GM21825 (cell line): Measurements from ENCODE around the gene IBTK.
A peak's percentile ranks its signal among the peaks of the same experiment; 100 is the strongest.
"Not testable (repeated sequence)": the region's sequence is repeated elsewhere in the genome, so short reads cannot be mapped to it uniquely, and the experiment has no call there.

Source experiments
- ATAC-seq: cut with Tn5 transposase; IDR thresholded peaks from one replicate; pipeline ENCODE4 v1.9.1; 2021; ENCODE audit warnings: mild to moderate bottlenecking, moderate library complexity; ENCODE audit not compliant: unreplicated experiment

The IBTK gene

GRCh38 chr6:82179415-82179814 lies 68.1 kb downstream of the IBTK start:
- no peak for ATAC-seq

- ATAC-seq = no peak
Observed at GRCh38 chr6:82178759-82179112, 68.8 kb downstream of the IBTK start.

- no peak for ATAC-seq
Observed at GRCh38 chr6:82178077-82178758, 69.3 kb downstream of the IBTK start.

GRCh38 chr6:82176616-82177015 lies 70.9 kb downstream of the IBTK start:
- ATAC-seq = no peak

- no peak for ATAC-seq
Observed at GRCh38 chr6:82172594-82172993, 75.0 kb downstream of the IBTK start.

GRCh38 chr6:82169138-82169876 lies 78.2 kb downstream of the IBTK start:
- no peak for ATAC-seq

GRCh38 chr6:82166493-82166892 lies 81.1 kb downstream of the IBTK start:
- ATAC-seq = no peak

- ATAC-seq = no peak
Observed at GRCh38 chr6:82160255-82160990, 87.1 kb downstream of the IBTK start.

- not testable (repeated sequence) for ATAC-seq
Observed at GRCh38 chr6:82152786-82153185, 94.8 kb downstream of the IBTK start.

- ATAC-seq = not testable (repeated sequence)
Observed at GRCh38 chr6:82151147-82151546, 96.4 kb downstream of the IBTK start.

- no peak for ATAC-seq
Observed at GRCh38 chr6:82145926-82146452, 101.6 kb downstream of the IBTK start.

- no peak for ATAC-seq
Observed at GRCh38 chr6:82144852-82145340, 102.6 kb downstream of the IBTK start.

- ATAC-seq = peak; percentile 90
Observed at GRCh38 chr6:82144007-82144851, 103.3 kb downstream of the IBTK start.

GRCh38 chr6:82143041-82143481 lies 104.5 kb downstream of the IBTK start:
- no peak for ATAC-seq

GRCh38 chr6:82142524-82142923 lies 105.0 kb downstream of the IBTK start:
- no peak for ATAC-seq

GRCh38 chr6:82138075-82138791 lies 109.3 kb downstream of the IBTK start:
- ATAC-seq = no peak

- no peak for ATAC-seq
Observed at GRCh38 chr6:82131441-82131840, 116.1 kb downstream of the IBTK start.

- ATAC-seq = no peak
Observed at GRCh38 chr6:82129797-82130196, 117.7 kb downstream of the IBTK start.

GRCh38 chr6:82128973-82129372 lies 118.6 kb downstream of the IBTK start:
- ATAC-seq = not testable (repeated sequence)

- ATAC-seq = no peak
Observed at GRCh38 chr6:82123632-82124031, 123.9 kb downstream of the IBTK start.
